Brain microvascular endothelial cell (primary cell): ENCODE results near the gene NAT16.

ENCODE experiments used
- DNase-seq: peaks from one replicate; pipeline ENCODE4 v3.0.0-alpha.2; 2020
- H3K27ac ChIP-seq: fragments of 250-450 bp; sonication (Bioruptor Pico); 2 replicates; pipeline ENCODE4 v1.5.1; 2020; ENCODE audit warnings: mild to moderate bottlenecking, moderate library complexity
- H3K27me3 ChIP-seq: fragments of 250-450 bp; sonication (Bioruptor Pico); replicated peaks from 2 replicates; pipeline ENCODE4 v1.5.1; 2020; ENCODE audit warnings: mild to moderate bottlenecking
- H3K36me3 ChIP-seq: fragments of 250-450 bp; sonication (Bioruptor Pico); replicated peaks from 2 replicates; pipeline ENCODE4 v1.5.1; 2020; ENCODE audit warnings: mild to moderate bottlenecking
- H3K4me3 ChIP-seq: 2 replicates; pipeline ENCODE4 v1.5.1; 2011; ENCODE audit warnings: low read depth, mild to moderate bottlenecking, control low read depth, low read length, moderate library complexity
- CTCF ChIP-seq: IDR thresholded peaks from 2 replicates; pipeline ENCODE4 v1.5.1; 2011; ENCODE audit warnings: low read depth, mild to moderate bottlenecking, moderate library complexity, low read length, control low read depth, inconsistent platforms; ENCODE audit errors: missing control alignments
- in situ Hi-C: cut with HindIII; loops from 2 replicates; pipeline ENCODE4 v1.10.0; 2017; ENCODE audit warnings: low sequenced_read_pairs, low pct_ligation_motif_present

NAT16 gene

GRCh38 chr7:101153969-101154692 is 26.0 kb downstream of the NAT16 start, which contains the start of gene AP1S1:
AP1S1 (plus strand) TSS chr7:101154476; CDS start chr7:101154515, 39 bp downstream.
- in situ Hi-C loops: loop anchor here (25.0 kb wide), 1 partner anchor 133 kb away; no protein-coding TSS in a partner anchor
- Histone ChIP-seq H3K27ac (no peak within 1 kb of the TSS), H3K4me3 (peak within 1 kb of the TSS; percentile 74)

GRCh38 chr7:101151908-101152651 is 28.0 kb downstream of the NAT16 start:
- no peak for DNase-seq
- H3K27ac ChIP-seq: no peak overlapping the region
- peaks cover 3% of the 10 kb centered on the region for H3K36me3 ChIP-seq
- no peak for TF ChIP-seq CTCF
- H3K4me3 ChIP-seq: no peak overlapping the region
- in situ Hi-C loops: loop anchor here (25.0 kb wide), 1 partner anchor 135 kb away; no protein-coding TSS in a partner anchor
- H3K27me3 ChIP-seq: no peaks in the 10 kb centered on the region

More at GRCh38 chr7:101153969-101154692, 26.0 kb downstream of the NAT16 start, which contains the start of gene AP1S1:
- no peak for TF ChIP-seq CTCF
- peak; percentile 90 for DNase-seq
- peaks cover 16% of the 10 kb centered on the region for H3K36me3 ChIP-seq
- H3K27me3 ChIP-seq: no peaks in the 10 kb centered on the region

GRCh38 chr7:101140746-101141382 is 39.2 kb downstream of the NAT16 start:
- no peak for TF ChIP-seq CTCF
- no peak overlapping the region for H3K27ac ChIP-seq
- peaks cover 21% of the 10 kb centered on the region for H3K36me3 ChIP-seq
- no peaks in the 10 kb centered on the region for H3K27me3 ChIP-seq
- in situ Hi-C loops: no loop called here
- H3K4me3 ChIP-seq: no peak overlapping the region
- peak; percentile 46 for DNase-seq

- in situ Hi-C loops: no loop called here
- no peak overlapping the region for H3K27ac ChIP-seq
- peaks cover 26% of the 10 kb centered on the region for H3K36me3 ChIP-seq
- peak; percentile 51 for DNase-seq
- TF ChIP-seq CTCF: no peak
- H3K27me3 ChIP-seq: no peaks in the 10 kb centered on the region
- no peak overlapping the region for H3K4me3 ChIP-seq
Observed at GRCh38 chr7:101140339-101140699, 39.8 kb downstream of the NAT16 start.

- peak; percentile 75 for TF ChIP-seq CTCF
- Histone ChIP-seq H3K27ac (peak overlapping the region; percentile 38), H3K36me3 (peaks cover 44% of the 10 kb centered on the region), H3K27me3 (no peaks in the 10 kb centered on the region), H3K4me3 (no peak overlapping the region)
- peak; percentile 97 for DNase-seq
- in situ Hi-C loops: no loop called here
Observed at GRCh38 chr7:101138213-101138870, 41.8 kb downstream of the NAT16 start.
